Upper lobe of left lung (tissue), 4 donors: ENCODE measurements around the gene PDE4D.

ENCODE experiments used
- CTCF ChIP-seq, 6 experiments: fragments of 450-650 bp in 4 of 6; fragments of 200-600 bp in 2 of 6; sonication (generic) in 2 of 6; IDR thresholded peaks; one replicate each; pipeline ENCODE4 v1.5.1; 2016 to 2019; ENCODE audit warnings: antibody characterized with exemption in 6 of 6
- EP300 ChIP-seq, 4 donors: sonication (generic); formaldehyde crosslinking; IDR thresholded peaks; one replicate each; pipeline ENCODE4 v1.5.1; 2017; ENCODE audit warnings: antibody characterized with exemption in 4 of 4, control low read depth in 2 of 4
- POLR2A ChIP-seq, 4 donors: fragments of 450-650 bp; IDR thresholded peaks; one replicate each; pipeline ENCODE4 v1.5.1; 2016 to 2017; ENCODE audit warnings: antibody characterized with exemption in 4 of 4, mild to moderate bottlenecking in 2 of 4

GRCh38 chr5:59856358-59856757 is 37.2 kb downstream of the PDE4D start:
- TF ChIP-seq CTCF (IDR thresholded peaks at IDR 0.05) (no peak), EP300 (IDR thresholded peaks at IDR 0.05) (no peak), POLR2A (IDR thresholded peaks at IDR 0.05) (no peak)
